Activated CD4-positive, alpha-beta T cell treated with anti-CD3 and anti-CD28 coated beads for 48 hours (primary cell): ENCODE measurements around the gene LRRC4.

Experiments
- DNase-seq: peaks from one replicate; pipeline ENCODE4 v3.0.0-alpha.2; 2020

Gene LRRC4

DNA sequence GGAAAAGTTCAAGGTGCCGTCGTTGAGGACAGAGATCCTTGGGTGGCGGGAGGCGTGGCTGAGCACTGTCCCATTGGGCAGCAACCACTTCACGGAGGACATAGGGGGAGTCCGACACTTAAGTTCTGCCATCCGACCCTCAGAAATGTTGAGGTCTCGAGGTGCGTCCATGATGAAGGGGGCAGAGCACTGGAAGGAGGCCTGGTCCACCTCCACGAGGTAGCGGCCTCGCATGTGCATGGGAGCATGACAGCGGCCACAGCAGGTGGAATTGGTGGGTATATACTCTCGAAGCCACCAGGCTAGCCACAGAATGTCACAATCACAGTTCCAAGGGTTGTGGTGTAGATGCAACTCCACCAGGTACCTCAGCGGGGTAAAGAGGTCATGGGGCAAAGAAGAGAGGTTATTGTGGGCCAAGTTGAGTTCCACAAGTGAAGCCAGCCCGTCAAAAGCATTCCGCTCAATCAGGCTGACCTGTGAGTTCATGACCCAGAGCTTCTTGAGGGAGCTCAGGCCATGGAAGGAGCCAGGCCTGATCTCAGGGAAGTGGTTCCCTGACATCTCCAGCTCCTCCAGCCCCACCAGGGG, 1.7 kb downstream of the LRRC4 start:
- no peak for DNase-seq

DNA sequence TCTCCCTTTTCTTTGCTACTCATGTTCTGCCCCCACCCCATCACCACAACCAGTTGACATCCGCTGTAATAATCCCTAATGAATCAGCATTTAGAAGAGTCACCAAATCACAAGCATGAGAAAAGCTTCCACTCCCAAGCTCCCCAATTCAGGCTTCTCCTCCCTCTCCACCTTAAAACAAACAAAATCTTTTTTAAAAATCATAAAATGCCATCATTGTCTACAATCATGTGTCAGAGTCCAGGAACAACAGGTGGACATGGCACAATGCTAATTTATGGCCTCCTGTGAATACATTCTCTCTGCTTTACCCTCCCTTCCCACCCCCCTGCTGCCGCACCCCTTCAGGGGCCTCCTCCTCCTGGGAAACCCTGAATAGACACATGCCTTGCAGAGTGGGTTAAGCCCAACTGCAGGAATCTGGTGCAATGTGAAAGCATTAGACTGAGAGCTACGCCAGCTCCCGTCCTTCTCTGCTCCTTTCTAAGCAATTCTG, 3.7 kb downstream of the LRRC4 start:
- DNase-seq, result no peak

DNA sequence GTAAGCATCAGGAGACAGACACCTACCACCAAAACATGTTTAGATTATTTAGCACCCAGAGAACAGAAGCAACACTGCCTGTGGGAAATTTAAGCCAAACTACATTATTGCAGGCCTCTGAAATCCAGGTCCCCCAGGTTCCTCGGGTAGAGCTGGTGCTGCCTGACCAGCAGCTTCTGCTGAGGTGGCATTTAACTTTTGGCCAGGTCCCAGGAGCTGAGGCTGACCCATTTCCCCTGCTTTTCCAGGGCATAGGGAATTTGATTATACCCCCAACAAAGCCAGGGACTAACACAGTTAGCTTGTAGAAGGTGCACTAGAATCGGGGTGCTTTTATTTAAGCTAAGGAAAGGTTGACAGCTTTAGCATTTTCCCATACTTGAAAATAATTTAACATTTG, 4.7 kb downstream of the LRRC4 start:
- DNase-seq, result no peak

DNA sequence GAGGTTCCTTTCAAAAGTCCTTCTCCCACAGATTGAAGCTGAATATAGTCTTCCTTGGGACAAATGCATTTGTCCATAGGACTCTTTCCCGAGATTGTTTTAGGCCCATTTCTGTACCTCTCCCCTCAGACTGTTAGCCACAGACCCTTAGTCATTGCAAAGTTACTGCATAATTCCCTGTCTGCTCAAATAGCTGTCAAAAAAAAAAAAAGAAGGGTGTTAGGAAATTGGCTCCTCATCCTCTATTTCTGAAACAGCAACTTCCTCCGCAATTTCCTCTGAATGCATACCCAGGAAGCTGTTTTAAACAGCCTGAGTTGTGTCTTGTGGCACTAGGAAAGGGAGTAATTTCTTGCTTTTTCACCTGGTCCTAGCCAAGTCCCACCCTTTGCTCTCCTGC, 5.4 kb downstream of the LRRC4 start:
- DNase-seq, result no peak

DNA sequence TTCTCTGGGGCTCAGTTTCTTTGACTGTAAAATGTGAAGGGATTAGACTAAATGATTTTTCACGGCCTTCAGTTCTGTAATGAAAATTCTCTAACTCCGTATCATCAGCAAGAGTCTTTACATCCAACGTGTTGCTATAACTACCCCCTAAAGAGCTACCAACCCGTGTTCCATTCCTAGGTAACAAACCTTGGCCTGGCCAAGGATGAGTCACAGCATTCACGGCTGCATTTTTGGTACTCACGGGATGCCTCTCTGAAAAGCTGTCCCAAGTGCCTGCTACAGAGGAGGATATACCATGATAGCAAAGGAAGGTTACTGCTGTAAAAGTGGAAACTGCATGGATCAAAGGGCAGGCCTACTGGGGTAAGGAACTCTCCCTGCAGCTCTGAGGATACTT, 5.9 kb downstream of the LRRC4 start:
- DNase-seq, result no peak

DNA sequence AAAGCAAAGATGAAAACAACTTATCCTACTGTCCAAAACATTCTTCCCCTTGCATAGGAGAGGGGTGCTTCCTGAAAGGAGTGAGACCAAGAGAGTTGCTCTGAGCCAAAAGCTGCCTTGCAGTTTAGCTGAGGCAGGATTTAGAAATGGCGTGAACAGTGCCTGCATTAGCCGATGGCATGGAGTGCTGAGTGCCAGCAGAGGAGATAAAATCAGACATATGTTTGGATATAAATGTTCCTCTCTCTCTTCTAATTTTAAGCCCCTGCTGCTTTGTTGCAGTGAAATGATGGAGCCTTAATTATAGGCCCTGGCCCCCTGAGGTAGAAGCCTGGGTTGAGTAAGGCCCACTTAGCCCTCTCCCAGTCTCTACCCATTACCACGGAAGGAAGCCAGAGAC, 7.1 kb downstream of the LRRC4 start:
- DNase-seq, result no peak

DNA sequence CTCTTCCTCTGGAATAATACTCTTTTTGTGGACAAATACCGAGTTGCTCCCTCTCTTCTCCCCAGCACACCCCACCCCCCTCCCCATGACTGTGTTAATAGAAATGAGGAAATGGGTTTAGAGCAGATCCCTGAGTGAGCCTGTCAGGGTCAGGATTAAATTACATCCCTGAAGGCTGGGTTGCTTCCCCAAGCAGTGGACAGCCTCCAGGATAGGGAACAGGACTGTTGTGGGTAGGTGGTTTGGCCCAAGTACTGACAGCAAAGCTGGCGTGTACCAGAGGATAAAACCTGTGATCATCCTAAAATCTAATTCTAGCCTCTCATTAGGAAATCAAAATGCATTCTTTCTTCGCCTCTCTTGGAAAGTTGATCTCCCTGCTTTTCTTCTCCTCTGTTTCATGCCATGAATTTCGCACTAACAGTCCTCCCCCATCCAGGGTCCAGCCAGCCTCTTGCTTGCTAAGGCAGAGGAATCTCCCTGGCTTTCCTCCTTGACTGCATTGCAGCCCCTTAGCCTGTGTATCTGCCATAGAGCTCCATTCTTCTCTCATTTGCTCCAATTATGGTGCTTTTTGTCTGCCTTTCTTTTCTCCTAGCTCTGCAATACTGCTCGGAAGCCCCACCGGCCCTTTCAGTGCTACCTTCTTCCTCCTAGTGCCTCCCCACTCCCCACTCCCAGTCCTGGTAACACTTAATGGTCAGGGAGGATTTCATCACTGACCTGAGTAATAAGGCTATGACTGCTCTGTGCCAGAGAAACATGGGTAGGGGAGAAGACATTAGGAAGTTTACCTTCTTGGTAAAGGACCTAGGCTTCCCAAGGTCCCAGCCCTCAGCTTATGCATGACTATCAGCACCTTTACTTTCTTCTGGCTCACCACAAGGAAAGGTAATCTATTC, 8.4 kb downstream of the LRRC4 start:
- DNase-seq, result no peak

DNA sequence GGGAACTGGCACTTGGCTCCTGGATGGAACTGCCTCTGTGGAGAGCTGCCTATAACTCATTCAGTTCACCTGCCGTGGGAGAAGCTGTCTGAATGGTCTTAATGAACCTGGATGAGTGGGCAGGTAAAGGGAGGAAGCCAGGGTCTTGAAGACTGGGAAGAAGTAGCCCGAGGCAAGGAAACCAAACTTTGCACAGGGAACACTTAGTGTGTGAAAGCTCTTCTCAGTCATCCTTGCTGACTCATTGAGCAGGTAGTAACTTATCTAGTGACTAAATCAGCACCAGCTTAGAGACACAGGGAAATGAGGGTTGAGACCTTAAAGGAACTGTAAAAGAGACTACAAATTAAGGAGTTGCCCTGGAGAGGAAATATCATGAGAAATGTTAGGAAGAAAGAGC, 9.9 kb downstream of the LRRC4 start:
- no peak for DNase-seq

DNA sequence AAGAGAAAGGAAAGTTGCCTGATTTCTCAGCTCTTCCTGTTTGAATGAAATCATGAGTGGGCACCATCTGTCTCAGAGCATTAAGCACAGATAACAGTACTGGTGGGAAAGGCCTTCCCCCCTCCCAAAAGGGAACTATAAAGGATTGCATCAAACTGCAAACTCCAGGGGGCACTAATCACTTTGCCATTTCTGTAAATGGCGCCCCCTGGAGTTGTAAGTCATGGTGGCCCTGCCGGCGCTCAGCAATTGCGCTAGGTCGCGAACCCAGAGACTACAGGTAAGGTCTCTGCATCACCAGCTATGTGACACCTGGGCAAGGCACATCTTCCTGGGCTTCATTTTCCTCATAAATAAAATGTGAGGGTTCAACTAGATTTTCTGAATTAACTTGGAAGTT, 11.1 kb downstream of the LRRC4 start:
- peak; percentile 59 for DNase-seq

DNA sequence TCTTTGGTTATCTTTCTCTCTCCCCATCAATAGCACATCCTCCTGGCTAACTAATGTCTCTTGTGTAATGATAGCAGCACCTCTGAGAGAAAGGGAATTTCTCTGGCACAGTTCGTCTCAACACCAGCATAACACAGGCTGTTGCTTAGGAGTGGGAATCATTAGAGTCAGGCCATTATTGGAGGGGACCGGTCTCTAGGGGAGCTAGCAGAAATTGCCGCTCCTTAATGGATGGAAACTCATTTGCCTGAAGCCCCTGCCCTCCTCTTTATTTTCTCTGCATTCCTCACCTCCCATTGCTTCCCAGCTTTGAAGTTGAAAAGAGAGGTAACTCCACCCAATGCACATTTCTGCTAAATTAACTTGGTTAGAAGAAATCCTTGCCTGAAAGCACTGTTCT, 11.9 kb downstream of the LRRC4 start:
- no peak for DNase-seq

DNA sequence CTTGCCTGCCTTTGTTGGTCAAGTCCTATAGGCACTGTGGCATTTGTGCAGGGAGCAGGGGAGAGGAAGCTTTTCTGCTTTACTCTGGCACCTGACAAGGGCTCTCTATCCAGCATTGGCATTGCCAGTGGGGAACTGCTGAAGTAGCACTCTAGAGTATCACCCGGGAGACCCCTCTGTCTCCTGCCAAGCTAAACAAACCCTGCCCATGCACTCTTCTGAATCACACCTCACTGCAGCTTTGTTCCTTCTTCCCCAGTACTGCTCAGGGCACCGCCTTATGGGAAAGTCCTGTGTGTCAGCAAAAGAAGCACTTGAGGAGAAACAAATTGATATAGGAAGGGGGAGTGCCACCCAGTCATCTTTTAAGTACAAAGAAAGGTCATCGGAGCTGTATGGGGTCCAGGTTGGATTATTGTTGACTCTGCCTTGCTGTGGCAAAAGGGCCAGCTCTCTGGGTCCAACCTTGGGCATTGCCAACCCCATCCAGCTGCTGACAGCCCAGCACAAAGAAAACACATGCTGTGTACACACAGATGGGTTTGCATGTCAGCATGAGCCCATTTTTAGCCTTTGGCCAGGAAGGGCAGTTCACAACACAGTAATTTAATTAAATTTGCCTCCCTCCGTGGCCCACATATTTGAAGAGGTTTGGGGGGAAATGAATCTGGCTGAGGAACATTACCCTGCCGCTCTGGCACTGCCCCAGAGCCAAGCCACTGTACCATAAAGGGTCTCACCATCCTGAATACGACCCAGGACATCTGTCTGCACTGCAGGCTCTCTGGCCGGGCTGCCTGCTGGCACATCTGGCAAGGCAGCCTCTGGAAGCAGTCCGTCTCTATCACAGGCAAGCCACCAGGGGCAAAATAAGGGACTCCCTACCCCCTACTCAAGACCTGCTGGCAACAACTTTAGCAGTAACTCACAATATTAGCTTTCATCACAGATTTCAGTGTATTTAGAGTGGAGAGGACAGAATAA, 13.1 kb downstream of the LRRC4 start:
- DNase-seq, result no peak

DNA sequence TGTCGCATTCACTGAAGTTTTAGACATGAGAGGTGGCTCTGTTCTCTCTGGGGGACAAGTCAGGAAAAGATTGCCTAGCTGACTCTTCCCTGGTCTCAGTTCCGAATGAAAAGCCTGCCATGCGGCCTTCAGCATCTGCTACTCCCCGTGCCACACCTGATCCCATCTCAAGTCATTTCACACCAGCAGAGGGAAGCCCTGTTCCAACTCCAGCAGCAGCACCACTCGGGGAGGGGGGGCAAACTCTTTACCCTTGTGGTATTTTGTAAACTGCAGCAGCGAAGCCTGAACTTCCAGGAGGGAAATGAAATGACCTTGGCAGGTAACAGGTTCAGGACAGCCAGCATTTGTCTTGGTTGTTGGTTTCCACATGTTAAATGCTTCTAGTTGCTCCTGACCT, 13.8 kb downstream of the LRRC4 start:
- DNase-seq, result no peak

DNA sequence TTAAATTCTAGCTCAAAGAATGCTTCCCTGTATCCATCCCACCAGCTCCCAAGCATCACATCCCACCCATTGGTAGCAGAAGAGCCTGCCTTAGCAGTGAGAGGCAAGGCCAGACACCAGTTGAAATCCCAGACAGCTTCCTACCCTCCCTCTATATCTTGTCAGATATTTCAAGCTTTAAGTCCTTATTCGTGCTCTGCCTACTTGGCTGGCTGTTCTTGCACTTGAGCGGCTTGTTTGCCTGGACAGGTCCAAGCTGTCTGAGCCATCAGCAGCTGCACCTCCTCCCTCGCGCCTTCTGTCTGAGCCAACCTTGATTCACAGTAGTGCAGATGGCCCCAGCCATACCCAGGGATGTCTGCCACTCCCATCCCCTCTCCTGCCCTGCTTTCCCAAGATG, 16.4 kb downstream of the LRRC4 start:
- no peak for DNase-seq

DNA sequence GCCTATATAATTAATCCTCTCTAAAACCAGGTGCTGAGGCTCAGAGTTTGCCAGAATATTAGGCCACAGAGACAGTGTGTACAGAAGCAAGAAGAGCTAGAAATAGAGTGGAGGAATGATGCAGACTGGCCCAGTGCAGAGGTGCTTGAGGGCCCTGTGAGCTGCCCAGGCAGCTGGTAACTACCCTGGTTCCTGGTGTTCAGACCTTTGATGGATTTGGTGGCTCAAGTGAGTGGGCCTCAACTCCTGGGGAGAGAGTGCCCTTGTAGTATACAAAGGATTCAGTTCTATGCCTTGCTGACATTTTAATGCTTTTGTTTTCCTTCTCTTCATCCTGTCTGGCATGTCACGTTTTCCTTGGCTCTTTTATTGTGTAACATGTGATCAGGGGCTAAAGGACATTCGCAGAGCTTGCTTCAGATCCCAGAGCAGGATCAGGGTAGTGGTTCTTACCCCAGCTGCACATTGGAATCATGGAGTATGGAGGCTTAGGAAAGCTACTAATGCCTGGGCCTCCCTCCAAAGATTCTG, 20.0 kb downstream of the LRRC4 start:
- DNase-seq, result no peak

DNA sequence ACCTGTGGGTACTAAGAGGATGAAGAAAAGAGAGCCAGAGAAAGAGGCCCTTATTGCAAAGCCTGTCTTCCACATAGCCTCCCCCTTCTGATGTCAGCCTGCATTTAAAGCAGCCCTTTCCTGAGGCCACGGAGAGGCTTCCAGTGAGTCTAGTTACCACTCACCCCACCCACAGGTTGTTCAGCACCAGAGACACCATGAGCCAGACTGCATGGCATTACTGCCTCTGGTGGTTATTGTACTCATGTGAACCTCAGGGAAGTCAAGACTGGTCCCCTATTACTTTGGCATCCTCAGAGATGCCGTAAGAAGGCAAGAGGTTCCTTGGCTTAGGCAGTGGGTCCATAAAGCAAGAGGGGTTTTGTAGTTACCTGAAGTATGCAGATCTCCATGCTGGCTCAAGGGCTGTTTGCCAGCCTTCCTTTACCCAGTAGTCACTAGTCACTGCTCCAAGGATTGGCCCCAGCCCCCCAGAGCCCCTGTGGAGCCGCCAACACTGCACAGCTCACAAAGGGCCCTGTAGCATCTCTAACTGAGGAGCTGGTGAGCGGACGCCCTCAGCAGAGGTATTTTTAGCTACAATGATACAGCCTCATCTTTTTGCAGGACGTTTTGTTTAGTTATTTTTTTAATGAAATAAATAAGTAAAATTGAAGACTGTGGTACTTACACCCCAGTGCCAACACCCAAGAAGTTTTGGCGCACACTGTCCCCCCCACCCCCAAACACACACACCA, 20.7 kb downstream of the LRRC4 start:
- DNase-seq, result peak; percentile 22

DNA sequence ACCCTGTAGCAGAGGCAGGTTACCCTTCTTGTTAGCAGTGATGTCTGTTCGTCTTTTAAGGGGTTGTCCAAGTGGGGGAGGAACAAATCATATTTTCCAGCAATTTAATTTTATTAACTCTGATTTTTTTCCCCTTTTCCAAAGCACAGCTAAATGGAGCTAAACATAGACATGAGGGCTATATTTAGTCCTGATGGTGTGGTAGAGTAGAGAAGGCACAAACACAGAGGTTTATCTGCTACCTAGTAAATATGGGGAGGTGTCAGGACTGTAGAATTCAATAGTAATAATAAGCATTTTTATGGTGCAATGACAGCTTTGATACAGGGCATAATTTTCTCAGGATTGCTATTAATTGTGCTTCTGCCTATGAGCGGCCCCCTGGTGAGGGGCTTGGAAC, 22.5 kb downstream of the LRRC4 start:
- no peak for DNase-seq

DNA sequence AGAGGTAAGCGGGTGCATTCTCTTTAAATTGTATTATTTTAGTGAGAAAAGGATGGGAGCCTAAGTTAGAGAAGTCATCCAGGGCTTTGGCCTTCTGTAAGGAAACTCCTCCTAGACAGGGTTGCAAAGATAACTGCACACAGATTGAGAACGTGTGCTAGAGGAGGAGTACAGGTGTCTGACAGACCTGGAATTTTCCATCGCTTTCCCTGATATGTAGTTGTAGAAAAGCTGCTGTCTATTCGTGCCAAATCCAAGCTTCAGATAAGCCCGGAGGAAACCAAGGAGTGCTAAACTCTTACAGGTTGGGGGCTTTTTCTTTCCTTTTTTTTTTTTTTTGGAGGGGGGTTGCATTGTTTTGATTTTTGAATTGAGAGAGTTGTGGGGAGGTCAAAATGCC, 23.1 kb downstream of the LRRC4 start:
- no peak for DNase-seq

DNA sequence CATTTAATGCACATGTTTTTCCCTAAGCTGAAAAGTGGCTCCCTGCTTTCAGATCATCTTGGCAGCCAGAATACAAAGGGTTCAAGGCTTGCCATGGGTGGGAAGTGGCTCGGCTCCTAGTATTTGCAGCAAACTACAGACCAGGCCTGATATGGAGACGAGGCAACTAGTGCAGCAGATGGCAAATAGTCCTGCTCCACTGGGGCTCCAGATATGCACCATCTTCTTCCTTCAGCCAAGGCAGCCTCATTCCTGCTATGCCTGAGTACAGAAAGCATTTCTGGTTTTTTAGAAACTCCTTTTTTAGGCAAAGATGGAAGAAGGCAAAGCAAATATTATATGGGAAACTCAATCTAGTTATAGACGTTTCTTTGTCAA, 23.9 kb downstream of the LRRC4 start:
- no peak for DNase-seq

DNA sequence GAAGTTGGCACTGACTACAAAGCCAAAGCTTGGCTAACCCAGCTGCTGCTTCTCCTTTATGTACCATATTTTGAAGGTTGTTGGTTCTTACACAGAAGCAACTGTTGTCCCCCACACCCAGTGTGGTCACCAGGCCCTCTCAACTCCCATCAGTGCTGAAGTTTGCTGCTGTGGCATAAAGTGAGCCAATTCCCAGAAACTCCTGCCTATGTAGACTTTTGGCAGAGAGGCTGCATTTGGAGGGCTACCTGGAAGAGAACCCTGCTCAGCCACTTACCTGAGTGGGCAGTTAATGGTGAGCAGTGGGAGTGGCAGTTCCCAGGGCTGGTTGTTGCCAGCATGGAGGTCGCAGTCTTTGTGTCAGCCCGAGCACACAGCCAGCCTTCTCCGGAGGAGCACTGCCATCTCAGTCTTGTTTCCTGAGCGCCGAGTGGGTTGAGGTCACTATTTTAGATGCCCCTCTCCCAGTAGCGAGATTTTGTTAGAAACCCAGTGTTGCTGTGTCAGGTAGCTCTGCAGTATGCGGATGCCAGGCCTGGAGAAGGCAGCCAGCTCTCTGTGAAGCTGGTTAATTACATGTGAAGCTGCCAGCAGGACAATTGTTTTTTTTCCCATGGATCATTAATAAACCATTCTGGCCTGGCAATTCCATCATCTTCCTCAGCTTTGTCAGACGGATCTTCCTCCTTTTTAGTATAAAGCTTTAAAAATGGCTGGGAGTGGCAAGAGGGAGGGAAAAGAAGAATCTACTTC, 24.5 kb downstream of the LRRC4 start:
- no peak for DNase-seq

DNA sequence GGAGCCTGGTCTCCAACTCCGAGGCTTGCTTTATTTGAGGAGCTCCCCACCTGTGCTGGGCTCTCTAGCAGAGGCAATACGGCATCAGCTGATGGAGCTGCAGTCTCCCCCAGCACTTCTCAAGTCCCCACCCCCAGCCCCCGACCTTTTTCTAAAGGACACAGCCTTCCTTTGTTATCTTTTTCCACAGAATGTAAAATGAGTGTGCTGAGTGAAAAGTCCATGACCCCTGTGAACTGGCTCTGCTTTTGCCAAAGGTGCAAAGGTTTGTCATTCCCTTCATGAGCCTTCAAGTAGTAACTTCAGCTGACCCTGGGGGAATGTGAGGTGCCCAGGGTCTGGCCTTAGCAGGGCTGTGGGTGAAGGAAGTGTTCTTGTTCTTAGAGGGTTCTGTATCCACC, 25.5 kb downstream of the LRRC4 start:
- no peak for DNase-seq

DNA sequence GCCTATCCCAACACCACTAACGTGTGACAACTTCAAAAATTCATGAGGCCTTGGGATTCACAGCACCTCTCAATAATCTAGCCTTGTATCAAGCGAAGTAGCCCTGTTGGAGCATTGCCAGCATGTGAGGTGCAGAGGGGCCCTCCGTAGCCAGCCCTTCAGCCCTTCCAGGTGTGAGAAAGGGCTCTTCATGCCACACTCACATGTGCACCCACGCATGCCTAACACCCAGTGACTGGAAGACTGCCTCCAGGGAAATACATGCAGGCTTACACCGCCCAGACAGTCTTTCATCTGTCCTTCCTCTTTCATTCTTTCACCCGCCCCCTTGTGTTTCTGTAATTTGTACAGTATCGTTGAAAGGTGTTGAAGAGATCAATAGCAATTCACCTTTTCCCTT, 26.1 kb downstream of the LRRC4 start:
- DNase-seq, result no peak

DNA sequence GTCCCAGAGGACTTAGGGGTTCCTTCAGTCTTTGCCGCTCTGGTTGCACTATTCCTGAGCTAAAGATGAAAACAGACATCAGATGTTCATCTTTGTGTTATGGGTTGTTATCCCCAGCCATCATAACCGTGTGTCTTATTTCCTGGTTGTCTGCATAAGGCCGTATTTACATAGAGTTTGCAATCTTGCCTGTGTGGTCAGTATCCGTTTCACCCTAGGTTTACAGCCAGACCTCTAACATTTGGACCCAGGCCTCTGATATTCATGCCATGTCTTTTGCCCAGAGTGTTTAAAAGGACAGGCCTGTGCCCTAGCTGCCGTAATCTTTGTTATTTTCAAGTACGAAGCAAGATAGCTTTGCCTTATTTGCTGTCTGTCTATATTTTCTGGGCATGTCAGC, 26.6 kb downstream of the LRRC4 start:
- no peak for DNase-seq
